Ascending aorta (tissue), 2 donors: ENCODE data around the gene PCP2. TPM values are rescaled to one million over a fixed set of nuclear protein-coding genes. Genes with fewer than 3 reads are reported as not detected.

Source experiments
- DNase-seq, 2 donors: peaks; one replicate each; pipeline ENCODE4 v3.0.0-alpha.2; 2019; ENCODE audit warnings: low spot score in 2 of 2
- H3K27ac ChIP-seq, 2 donors: fragments of 200-600 bp; sonication (generic); one replicate each; pipeline ENCODE4 v1.5.1; 2016 to 2017; ENCODE audit warnings: mild to moderate bottlenecking in 1 of 2
- H3K27me3 ChIP-seq: fragments of 200-600 bp; sonication (generic); one replicate; pipeline ENCODE4 v1.5.1; 2017
- H3K36me3 ChIP-seq, 2 donors: fragments of 200-600 bp; sonication (generic); one replicate each; pipeline ENCODE4 v1.5.1; 2016
- H3K4me1 ChIP-seq, 2 donors: fragments of 200-600 bp; sonication (generic); one replicate each; pipeline ENCODE4 v1.5.1; 2016 to 2017; ENCODE audit warnings: mild to moderate bottlenecking in 1 of 2
- H3K4me3 ChIP-seq, 2 donors: fragments of 200-600 bp; sonication (generic); one replicate each; pipeline ENCODE4 v1.5.1; 2016 to 2017; ENCODE audit warnings: mild to moderate bottlenecking in 1 of 2
- H3K9me3 ChIP-seq, 2 donors: fragments of 200-600 bp; sonication (generic); one replicate each; pipeline ENCODE4 v1.5.1; 2016
- CTCF ChIP-seq, 3 experiments: fragments of 200-600 bp in 2 of 3; fragments of 450-650 bp in 1 of 3; sonication (generic) in 2 of 3; IDR thresholded peaks; one replicate each; pipeline ENCODE4 v1.5.1; 2016 to 2019; ENCODE audit warnings: antibody characterized with exemption in 3 of 3, mild to moderate bottlenecking in 1 of 3, moderate library complexity in 1 of 3
- intact Hi-C: fragments of 100-400 bp; cut with DNase I; formaldehyde crosslinking; loops from one replicate; pipeline ENCODE4 v1.15.1; 2023
- total RNA-seq: library from RNA; depleted of rRNA; stranded (reverse); fragments of >200 nt; gene quantifications from one replicate; pipeline ENCODE4 v1.1.0, GENCODE V29; 2016

The PCP2 gene
- total RNA-seq, 1 donor from 2014 or later, result not detected

GRCh38 chr19:7618771-7619510, 14.6 kb downstream of the PCP2 start:
- Histone ChIP-seq H3K36me3 (peaks cover 53 to 61% of the 10 kb centered on the region in 2 donors), H3K9me3 (no peaks in the 10 kb centered on the region), H3K4me3 (no peak overlapping the region), H3K27ac (no peak overlapping the region), H3K4me1 (no peaks in the 10 kb centered on the region), H3K27me3 (no peaks in the 10 kb centered on the region)
- intact Hi-C loops, result no loop called here
- no peak for DNase-seq
- TF ChIP-seq CTCF (IDR thresholded peaks at IDR 0.05), result no peak

GRCh38 chr19:7618348-7618747, 15.2 kb downstream of the PCP2 start:
- Histone ChIP-seq H3K4me1 (no peaks in the 10 kb centered on the region), H3K9me3 (no peaks in the 10 kb centered on the region), H3K27me3 (no peaks in the 10 kb centered on the region), H3K36me3 (peaks cover 47 to 55% of the 10 kb centered on the region in 2 donors), H3K27ac (no peak overlapping the region), H3K4me3 (no peak overlapping the region)
- TF ChIP-seq CTCF (IDR thresholded peaks at IDR 0.05), result no peak
- no peak for DNase-seq
- intact Hi-C loops, result no loop called here

- DNase-seq, result no peak
- no peaks in the 10 kb centered on the region for H3K4me1 ChIP-seq
- intact Hi-C loops, result no loop called here
- no peak overlapping the region for H3K27ac ChIP-seq
- H3K36me3 ChIP-seq, result peaks cover 41 to 49% of the 10 kb centered on the region in 2 donors
- H3K9me3 ChIP-seq, result no peaks in the 10 kb centered on the region
- H3K4me3 ChIP-seq, result no peak overlapping the region
- no peak for TF ChIP-seq CTCF (IDR thresholded peaks at IDR 0.05)
- no peaks in the 10 kb centered on the region for H3K27me3 ChIP-seq
These were observed 15.8 kb downstream of the PCP2 start for GRCh38 chr19:7617735-7618134.

- Histone ChIP-seq H3K27ac (no peak overlapping the region), H3K4me3 (no peak overlapping the region), H3K9me3 (no peaks in the 10 kb centered on the region), H3K36me3 (peaks cover 35 to 43% of the 10 kb centered on the region in 2 donors), H3K27me3 (no peaks in the 10 kb centered on the region), H3K4me1 (no peaks in the 10 kb centered on the region)
- intact Hi-C loops, result no loop called here
- no peak for DNase-seq
- TF ChIP-seq CTCF (IDR thresholded peaks at IDR 0.05), result no peak
These were observed 16.3 kb downstream of the PCP2 start for GRCh38 chr19:7617172-7617571.

- Histone ChIP-seq H3K4me1 (no peaks in the 10 kb centered on the region), H3K4me3 (no peak overlapping the region), H3K9me3 (no peaks in the 10 kb centered on the region), H3K27me3 (no peaks in the 10 kb centered on the region), H3K27ac (no peak overlapping the region), H3K36me3 (peaks cover 14 to 23% of the 10 kb centered on the region in 2 donors)
- no peak for DNase-seq
- intact Hi-C loops, result no loop called here
- no peak for TF ChIP-seq CTCF (IDR thresholded peaks at IDR 0.05)
These were observed 18.4 kb downstream of the PCP2 start for GRCh38 chr19:7614859-7615741.
